Right ventricle myocardium superior (tissue), 1 donor: ENCODE data around the gene DSE. TPM values are rescaled to one million over a fixed set of nuclear protein-coding genes. Genes with fewer than 3 reads are reported as not detected.

Experiments used
- ATAC-seq: fragments of 200-7000 bp; cut with Tn5 transposase; one replicate; pipeline ENCODE4 v1.9.1; 2020; ENCODE audit warnings: mild to moderate bottlenecking; ENCODE audit not compliant: poor library complexity
- DNase-seq: peaks from one replicate; pipeline ENCODE4 v3.0.0-alpha.2; 2020
- intact Hi-C: fragments of 100-400 bp; cut with DNase I; formaldehyde crosslinking; loops from one replicate; pipeline ENCODE4 v1.11.2; 2022
- total RNA-seq: library from RNA; stranded (reverse); fragmentation: NEBNext Ultra II Directional; extraction: Animal tissue kit (Norgen Biotek cat#: 25700); gene quantifications from one replicate; pipeline ENCODE4 v1.2.1, GENCODE V29; 2021
- donor health status: DM: no; HTN: yes; CAD: no; lungs with severe emphysema.

The DSE gene
- total RNA-seq, 1 donor from 2014 or later: 10.2 TPM

DNA sequence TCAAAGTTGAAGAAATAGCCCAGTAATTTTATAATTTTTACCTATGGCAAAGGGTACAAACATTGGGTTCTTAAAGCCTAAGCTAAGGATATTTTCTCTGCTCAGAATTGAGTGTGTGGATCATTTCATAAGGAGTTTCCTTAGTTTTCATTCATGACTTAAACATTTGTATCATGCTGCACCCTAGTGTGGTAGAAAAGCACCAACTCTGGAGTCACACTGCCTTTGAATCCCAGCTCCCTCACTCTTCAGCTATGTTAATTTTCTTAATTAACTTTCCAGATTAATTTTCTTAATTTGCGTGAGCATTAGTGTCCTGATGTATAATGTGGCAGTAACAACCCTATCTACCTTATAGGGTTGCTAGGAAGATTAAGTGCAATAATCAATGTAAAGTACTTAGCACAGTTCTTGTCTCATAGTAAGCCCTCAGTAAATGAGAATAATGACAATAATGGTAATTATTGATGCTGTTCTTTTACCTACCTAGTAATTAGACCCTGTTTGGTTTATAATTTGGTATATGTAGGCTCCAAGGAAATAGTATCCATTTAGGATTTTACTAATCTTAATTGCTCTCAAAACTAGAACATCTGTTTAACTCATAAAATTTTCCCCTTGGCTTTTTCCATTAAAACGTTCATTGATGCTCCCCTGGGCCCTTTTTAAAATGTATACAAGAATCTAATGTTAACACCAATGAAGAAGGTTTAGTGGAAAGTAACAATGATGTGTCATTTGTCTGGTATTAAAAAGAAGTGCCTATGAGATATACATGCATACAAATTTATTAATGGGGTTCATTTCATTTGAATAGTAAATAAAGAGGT, 31.6 kb downstream of the DSE start:
- intact Hi-C loops: no loop called here
- ATAC-seq (no peak), DNase-seq (no peak)

DNA sequence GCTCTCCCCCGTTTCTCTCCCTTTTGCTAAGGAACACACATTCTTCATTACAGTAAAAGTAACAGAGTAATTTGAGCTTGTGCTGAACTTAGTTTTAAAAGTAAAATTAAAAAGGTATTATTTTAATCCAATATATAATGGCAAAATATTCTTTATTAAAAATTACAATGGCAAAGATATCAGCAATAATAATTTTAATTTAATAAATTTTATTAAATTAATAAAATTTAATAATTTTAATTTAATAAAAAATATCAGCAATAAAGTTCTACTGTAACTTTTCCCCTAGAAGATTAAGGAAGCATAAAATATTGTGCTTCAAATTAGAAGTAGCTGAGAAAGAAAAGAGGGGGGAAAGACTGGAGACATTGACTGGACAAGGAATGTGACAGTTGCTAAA, 32.5 kb downstream of the DSE start:
- intact Hi-C loops: no loop called here
- DNase-seq (no peak), ATAC-seq (no peak)

DNA sequence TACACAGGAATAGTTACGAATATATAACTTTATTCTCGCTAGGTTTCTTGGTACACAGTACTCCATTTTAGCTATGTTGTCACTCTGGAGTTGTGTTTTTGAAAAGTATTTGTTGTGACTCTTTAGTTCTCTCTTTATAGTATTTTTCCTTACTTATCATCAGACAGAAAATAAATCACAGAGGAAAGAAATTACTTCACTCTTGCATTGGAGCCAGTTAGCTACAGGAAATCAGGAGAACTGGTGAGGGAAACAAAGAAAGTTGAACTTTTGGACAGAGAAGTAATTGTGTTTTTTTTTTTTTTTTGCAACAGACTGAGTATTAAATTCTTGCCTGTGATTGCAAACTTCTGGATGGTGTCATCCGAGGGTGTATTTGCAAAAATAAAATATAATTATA, 33.9 kb downstream of the DSE start:
- intact Hi-C loops: no loop called here
- DNase-seq (no peak), ATAC-seq (peak; percentile 38)

DNA sequence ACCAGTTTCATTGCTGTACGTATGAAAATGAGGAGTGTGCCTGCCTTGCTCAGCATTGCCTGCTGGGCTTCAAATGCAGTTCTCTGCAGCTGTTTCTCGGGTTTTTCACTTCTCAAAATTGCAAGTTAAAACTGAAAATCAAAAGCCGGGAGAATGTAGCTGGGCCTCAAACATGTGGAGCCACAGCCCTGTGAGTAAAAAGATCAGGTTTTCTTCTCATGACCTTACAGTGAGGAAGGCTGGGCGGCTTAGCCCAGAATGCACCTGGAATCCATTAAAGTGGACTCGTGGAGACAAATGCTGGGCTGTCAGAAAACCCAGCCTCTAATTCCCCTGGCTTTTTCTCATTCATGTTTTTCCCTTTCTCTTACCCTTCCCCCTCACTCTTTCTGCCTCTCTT, 34.4 kb downstream of the DSE start:
- no peak for DNase-seq
- peak; percentile 41 for ATAC-seq
- intact Hi-C loops: no loop called here

DNA sequence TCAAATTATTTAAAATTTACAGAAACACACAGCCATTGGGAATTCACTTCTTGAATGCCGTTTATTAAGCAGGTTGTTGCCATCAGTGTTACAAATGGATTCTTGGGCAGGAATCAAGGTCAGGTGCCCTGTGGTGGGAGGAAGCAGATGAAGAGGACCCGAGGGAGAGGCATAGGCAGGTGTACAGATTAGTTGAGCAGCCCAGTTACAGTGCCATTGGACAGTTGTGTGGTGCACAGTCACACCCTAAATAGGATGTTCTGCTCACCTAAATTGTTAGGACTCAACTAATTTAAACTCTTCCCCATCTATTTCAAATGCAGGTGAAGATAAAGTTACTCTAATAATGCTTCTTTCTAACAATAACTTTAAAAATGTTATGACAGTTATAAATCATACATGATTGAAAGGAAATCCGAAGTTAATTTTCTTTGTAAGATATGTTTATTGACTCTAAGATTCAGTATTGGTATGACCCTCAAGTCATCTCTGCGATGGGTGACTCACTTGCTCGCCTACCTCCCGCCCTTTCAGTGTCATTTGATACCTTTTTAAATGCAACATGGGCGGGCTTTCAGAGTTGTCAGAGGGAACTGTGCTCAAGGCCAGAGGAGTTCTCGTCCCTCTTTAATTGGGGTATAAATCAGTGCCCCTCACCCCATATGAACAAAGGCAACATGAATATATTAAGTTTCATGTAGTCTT, 35.1 kb downstream of the DSE start:
- DNase-seq: no peak
- intact Hi-C loops: no loop called here
- no peak for ATAC-seq

DNA sequence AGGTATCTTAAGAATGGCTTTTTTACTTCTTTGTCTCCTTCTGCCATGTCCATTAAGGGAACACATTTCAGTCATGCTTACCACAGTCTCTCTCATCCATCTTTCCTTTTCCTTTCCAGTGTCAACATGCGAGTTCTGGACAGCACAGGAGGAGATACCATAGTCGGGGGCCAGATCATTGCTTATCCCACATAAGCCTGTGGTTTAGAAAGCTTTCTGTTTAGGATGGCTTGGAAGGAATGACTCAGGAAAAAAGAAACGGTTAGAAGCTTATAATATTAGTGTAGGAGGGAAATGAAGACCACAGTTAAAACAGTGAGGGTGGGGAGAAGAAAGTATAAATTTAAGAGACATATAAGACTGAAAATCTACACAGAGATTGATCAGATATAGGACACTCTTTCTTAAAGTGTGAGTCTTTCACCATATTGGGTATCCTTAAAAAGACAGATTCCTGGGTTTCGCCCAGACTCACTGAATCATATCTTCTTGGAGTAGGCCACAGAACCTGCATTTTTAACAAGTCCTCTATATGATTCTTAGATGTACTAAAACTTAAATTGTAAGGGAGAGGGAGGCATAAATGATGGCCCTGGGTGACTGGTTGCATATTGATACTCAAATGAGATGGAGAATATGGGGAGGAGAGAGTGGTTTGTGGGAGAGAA, 36.1 kb downstream of the DSE start:
- intact Hi-C loops: no loop called here
- ATAC-seq (no peak), DNase-seq (no peak)

DNA sequence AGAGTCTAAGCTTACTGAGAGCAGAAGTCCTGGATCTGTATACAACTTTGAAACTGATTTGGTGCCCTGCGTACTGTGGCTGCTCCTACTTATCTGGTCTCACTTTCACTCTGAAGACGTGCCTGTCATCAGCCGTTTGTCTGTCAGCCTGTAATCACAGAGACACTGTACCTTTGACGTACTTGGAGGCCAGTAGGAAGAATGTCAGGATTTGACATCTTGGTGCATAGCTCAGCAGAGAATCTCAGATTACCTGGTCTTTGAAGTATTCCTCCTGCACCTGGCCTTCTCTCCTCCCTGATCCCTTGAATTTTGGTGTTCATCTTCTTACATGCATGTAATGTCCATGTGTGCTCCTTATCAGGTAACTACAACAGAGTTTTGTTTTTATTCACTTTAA, 37.7 kb downstream of the DSE start:
- peak; percentile 24 for ATAC-seq
- DNase-seq: no peak
- intact Hi-C loops: no loop called here

DNA sequence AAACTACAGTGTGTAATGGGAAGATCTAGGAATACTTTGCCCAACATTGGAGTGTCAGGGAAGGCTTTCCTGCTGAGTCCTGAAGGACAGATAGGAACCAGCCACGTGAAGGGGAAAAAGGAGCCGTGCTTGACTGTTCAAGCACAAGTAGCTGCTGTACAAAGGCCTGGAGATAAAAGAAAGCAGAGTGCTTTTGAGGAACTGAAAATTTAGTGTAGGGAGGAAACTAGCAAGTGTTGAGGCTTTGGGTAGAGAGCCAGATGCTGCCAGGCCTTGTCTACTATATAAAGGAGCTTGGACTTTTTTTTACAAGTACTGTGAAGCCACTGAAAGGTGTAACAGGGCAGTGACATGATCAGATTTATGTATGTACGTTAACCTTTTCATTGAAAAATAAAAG, 39.0 kb downstream of the DSE start:
- intact Hi-C loops: no loop called here
- no peak for DNase-seq
- ATAC-seq: peak; percentile 8

DNA sequence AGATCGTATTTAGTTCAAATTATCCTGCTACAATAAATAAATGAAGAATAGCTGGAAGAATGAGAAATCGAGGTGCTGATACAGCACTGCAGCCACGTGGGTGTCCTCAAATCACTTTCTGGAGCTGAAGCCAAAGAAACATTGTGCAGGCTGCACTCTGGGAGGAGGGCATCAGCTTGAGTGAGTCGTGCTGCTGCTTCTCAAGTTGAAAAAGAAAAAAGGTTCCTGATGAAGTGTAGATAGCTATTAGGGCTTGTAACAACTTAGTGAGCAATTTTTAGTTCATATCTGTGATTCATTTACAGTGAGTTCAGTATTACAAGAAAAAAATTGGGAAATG, 40.5 kb downstream of the DSE start:
- ATAC-seq: peak; percentile 89
- intact Hi-C loops: no loop called here
- no peak for DNase-seq

DNA sequence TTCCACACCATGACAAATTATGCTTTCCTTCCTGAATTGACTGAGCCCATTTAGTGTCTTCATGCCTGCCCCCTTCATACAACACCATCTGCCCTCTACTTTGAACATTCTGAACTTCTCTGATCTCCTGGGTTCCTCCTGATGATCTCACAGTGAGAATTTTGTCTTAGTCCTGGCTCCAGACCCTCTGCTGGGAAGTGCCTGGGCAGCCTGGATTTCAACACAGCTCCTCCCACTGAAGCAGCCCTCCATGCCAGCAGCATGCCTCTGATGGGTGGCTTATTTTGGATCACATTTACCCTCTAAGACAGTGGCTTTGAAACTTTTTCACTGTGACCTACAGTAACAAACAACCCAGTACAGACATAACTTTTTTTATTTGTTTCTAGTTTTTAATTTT, 41.5 kb downstream of the DSE start:
- intact Hi-C loops: no loop called here
- DNase-seq (peak; percentile 47), ATAC-seq (peak; percentile 78)

DNA sequence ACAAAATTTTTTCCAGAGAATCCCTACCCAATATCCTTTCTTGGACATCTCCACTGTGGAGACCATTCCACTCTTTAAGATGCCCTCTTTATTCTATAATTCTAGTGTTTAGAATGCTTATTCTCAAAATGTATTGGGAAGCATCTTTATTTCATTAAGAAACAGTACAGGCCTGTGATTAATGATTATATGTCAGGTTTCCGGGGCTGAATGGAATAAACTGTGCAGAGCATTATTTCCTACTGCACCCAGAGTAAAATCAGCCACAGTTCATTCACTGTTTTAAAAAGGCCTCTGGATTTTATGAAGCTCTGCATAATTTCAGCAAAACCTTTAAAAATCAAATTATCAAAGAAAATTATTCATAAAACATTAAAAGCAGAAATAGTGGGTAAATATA, 42.6 kb downstream of the DSE start:
- ATAC-seq (no peak), DNase-seq (no peak)
- intact Hi-C loops: no loop called here

DNA sequence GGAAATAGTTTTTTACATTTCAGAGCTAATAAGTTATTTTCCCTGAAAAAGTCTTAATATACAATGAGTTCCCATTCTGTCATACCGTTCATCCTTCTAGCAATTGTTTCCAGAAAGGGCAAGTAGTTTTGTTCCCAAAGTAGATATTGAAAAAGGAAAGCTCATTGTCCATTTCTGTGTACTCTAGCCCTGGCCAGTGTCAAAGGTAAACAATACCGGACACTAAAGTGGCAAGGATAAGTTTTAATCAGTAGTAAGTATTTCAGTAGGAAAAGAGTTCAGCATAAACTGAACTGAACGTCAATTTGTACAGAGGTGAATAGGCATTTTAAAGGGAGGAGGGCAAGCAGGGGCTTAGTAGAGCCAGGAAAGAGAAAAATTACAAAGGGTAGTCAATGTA, 46.9 kb downstream of the DSE start:
- no peak for DNase-seq
- intact Hi-C loops: no loop called here
- ATAC-seq: no peak

DNA sequence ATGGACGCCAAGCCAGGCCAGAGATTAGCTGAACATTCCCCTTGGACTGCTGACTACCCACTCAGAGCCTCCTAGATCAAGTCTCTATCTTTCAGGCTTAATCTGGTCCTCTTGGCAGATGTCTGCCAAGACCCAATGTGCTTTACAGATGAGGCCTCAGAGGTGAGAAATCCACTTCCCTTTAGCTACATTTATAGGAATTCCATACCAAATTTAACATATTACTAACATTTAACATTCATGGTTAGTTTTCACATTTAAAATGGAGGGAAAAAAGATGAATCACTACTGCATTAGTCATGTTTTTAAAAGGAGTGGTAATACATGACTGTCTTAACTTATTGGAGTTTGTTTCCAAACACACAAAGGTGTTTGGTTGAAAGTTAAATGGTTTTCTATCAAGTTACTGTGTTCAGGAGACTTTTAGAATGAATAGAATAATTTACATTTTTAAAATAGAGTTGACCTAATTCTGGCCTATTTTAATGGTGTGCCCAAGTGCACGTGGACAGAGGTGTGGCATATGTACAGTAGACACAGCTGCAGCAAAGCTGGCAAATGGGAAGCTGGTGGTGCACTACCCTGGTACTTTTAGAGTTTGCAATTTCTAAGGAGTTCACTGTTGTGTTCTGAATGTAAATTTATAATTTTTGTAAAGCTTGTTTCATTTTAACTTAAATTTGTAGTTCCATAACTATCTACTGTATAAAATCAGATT, 48.5 kb downstream of the DSE start:
- intact Hi-C loops: no loop called here
- no peak for ATAC-seq
- DNase-seq: no peak

DNA sequence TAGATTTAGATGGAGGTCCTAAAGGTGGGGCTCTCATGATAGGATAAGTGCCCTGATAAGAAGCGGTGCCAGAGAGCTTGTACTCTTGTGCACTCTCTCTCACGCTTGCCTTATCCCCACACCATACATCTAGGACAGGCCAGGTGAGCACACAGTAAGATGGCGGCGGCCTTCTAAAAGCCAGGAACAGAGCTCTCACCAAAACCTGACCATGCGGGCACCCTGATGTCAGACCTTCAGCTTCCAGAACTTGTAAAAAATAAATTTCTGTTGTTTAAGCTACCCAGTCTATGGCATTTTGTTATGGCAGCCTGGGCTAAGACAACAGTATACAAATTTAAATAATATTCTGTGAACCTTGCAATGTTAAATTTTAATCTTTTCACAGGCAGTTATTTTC, 49.6 kb downstream of the DSE start:
- DNase-seq (no peak), ATAC-seq (no peak)
- intact Hi-C loops: loop anchor here (10.0 kb wide), 1 partner anchor 116 kb away; no protein-coding TSS in a partner anchor

DNA sequence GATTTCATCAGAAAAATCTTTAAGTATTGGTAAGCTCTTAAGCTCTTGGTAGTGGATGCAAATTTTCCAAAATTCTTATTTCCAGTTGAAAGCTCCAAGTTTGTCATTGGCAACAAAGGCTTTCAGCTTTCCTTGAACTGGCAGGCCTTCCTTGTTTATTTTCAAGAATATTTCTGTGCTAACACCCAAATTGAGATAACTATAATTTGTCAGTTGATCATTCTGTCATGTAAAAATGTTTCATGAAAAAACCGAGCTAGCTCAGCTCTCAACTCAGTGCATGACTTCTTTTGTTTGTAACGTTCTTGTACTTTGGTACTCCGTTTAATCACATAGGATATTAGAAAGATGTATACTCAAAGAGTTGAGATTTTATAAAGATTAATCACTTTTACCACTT, 51.5 kb downstream of the DSE start:
- intact Hi-C loops: loop anchor here (10.0 kb wide), 1 partner anchor 117 kb away; no protein-coding TSS in a partner anchor
- ATAC-seq (no peak), DNase-seq (no peak)

DNA sequence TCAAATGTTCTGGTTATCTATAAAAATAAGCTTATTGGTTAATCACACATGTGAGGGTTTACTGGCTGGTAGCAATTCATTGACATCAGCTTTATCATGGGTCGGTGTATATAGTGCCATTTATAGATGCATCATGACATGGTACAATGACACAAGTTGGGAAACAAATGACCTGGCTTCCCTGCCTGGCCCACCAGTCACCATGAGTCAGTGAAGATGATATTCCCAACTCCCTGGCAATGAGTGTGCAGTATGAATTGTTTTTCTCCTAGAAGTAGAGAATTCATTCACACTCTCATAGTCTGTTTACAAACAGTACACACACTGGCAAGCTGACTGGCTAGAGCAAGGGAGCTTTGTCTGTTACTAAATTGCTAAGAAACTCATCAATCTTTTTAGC, 53.3 kb downstream of the DSE start:
- ATAC-seq: no peak

DNA sequence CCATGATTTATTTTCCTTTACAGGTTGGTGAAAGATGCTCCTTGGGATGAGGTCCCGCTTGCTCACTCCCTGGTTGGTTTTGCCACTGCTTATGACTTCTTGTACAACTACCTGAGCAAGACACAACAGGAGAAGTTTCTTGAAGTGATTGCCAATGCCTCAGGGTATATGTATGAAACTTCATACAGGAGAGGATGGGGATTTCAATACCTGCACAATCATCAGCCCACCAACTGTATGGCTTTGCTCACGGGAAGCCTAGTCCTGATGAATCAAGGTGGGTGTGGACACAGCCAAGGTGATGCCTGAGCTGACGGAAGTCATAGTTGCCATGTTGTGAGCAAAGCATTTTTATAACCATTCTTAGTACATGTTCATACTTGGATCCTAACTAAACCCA, 55.8 kb downstream of the DSE start:
- DNase-seq (no peak), ATAC-seq (no peak)
- intact Hi-C loops: loop anchor here (10.0 kb wide), 1 partner anchor 122 kb away; no protein-coding TSS in a partner anchor

More for the DNA sequence above, 53.3 kb downstream of the DSE start:
- DNase-seq: no peak
- intact Hi-C loops: loop anchor here (10.0 kb wide), 1 partner anchor 119 kb away; no protein-coding TSS in a partner anchor

DNA sequence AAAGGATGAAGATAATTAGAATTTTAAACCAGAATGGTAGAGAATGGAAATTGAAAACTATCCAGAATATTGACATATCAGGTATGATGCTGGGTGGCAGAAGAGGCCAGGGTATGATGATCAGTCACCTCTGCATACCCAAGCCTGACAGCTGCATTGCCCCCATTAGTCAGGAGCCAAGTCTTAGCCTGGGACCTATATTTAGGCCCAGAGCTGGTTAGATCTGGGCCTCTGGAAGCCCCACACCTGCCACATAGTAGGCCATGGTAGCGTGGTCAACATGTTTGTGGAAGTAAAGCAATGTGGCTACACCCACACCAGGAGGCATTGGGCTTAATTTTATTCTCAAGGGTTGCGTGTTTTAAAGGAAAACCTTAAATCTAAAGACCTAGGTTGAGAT, 58.4 kb downstream of the DSE start:
- intact Hi-C loops: loop anchor here (10.0 kb wide), 1 partner anchor 124 kb away; no protein-coding TSS in a partner anchor
- DNase-seq (no peak), ATAC-seq (no peak)

DNA sequence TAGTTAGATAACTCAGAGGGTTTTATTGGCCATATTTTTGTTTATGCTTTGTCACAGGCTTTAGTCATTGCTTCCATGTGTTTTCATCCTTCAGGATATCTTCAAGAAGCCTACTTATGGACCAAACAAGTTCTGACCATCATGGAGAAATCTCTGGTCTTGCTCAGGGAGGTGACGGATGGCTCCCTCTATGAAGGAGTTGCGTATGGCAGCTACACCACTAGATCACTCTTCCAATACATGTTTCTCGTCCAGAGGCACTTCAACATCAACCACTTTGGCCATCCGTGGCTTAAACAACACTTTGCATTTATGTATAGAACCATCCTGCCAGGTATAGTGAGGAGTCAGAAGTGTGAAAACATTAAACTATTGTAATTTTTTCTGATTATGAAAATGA, 60.1 kb downstream of the DSE start:
- ATAC-seq (no peak), DNase-seq (no peak)
- intact Hi-C loops: no loop called here
